SU-DHL-6 (cell line): ENCODE data around the gene ATP13A3.

ENCODE experiments used
- H2AFZ ChIP-seq: fragments of 200-600 bp; sonication (generic); 2 replicates; pipeline ENCODE4 v1.6.1; 2014; ENCODE audit warnings: low read depth, mild to moderate bottlenecking, moderate library complexity, mixed read lengths, antibody characterized with exemption, low read length; ENCODE audit not compliant: severe bottlenecking
- H3F3A ChIP-seq: fragments of 200-600 bp; shearing (Covaris generic); 2 replicates; pipeline ENCODE4 v1.6.0; 2016; ENCODE audit warnings: antibody characterized with exemption, mild to moderate bottlenecking; ENCODE audit not compliant: insufficient read depth
- H3K27ac ChIP-seq: fragments of 200-600 bp; sonication (generic); 2 replicates; pipeline ENCODE4 v1.5.1; 2016; ENCODE audit warnings: low read depth, mild to moderate bottlenecking, low read length, moderate library complexity, mixed read lengths
- H3K27me3 ChIP-seq: fragments of 200-600 bp; sonication (generic), shearing (Covaris generic); 2 replicates; pipeline ENCODE4 v1.6.0; 2014; ENCODE audit warnings: mild to moderate bottlenecking, low read length
- H3K36me3 ChIP-seq: fragments of 200-600 bp; sonication (generic); 2 replicates; pipeline ENCODE4 v1.6.1; 2014; ENCODE audit warnings: mild to moderate bottlenecking, low read length, mixed read lengths
- H3K4me2 ChIP-seq: fragments of 300-600, 200-600 bp; shearing (Covaris generic), sonication (generic); 2 replicates; pipeline ENCODE4 v1.6.0; 2014; ENCODE audit warnings: low read length, low read depth, mild to moderate bottlenecking; ENCODE audit not compliant: poor library complexity, severe bottlenecking
- H3K4me3 ChIP-seq: fragments of 200-600 bp; sonication (generic); 2 replicates; pipeline ENCODE4 v1.5.1; 2014; ENCODE audit warnings: antibody characterized with exemption, low read length, mild to moderate bottlenecking, mixed read lengths; ENCODE audit not compliant: insufficient read depth, poor library complexity, severe bottlenecking
- H3K79me2 ChIP-seq: fragments of 200-600 bp; sonication (generic); 2 replicates; pipeline ENCODE4 v1.6.1; 2014; ENCODE audit warnings: mild to moderate bottlenecking, low read length, moderate library complexity; ENCODE audit not compliant: insufficient read depth
- H3K9ac ChIP-seq: fragments of 200-600 bp; sonication (generic); 2 replicates; pipeline ENCODE4 v1.7.0; 2014; ENCODE audit warnings: mild to moderate bottlenecking, low read length
- H3K9me2 ChIP-seq: fragments of 200-600 bp; sonication (generic); replicated peaks from 2 replicates; pipeline ENCODE4 v1.6.1; 2014; ENCODE audit warnings: low read length; ENCODE audit not compliant: insufficient read depth
- H3K9me3 ChIP-seq: fragments of 200-600 bp; sonication (generic); 2 replicates; pipeline ENCODE4 v1.6.1; 2014; ENCODE audit warnings: low read length, mixed read lengths; ENCODE audit not compliant: insufficient read depth
- H4K20me1 ChIP-seq: fragments of 200-600 bp; sonication (generic); 2 replicates; pipeline ENCODE4 v1.6.1; 2014; ENCODE audit warnings: low read depth, mild to moderate bottlenecking, antibody characterized with exemption, low read length, moderate library complexity, mixed read lengths
- CTCF ChIP-seq: fragments of 200-600 bp; sonication (generic); IDR thresholded peaks from one replicate; pipeline ENCODE4 v1.5.1; 2017; ENCODE audit warnings: antibody characterized with exemption, mild to moderate bottlenecking, low read length, moderate library complexity; ENCODE audit not compliant: insufficient read depth, poor library complexity, severe bottlenecking
- EZH2phosphoT487 ChIP-seq: fragments of 200-600 bp; sonication (generic), shearing (Covaris generic); conservative IDR thresholded peaks from 2 replicates; pipeline ENCODE4 v1.6.1; 2018; ENCODE audit warnings: mild to moderate bottlenecking, antibody characterized with exemption, low read length, moderate library complexity, mixed read lengths

Gene ATP13A3

GRCh38 chr3:194492001-194492400 is 5.2 kb upstream of the ATP13A3 start:
- TF ChIP-seq EZH2phosphoT487 (no peak), CTCF (no peak)
- no peaks in the 10 kb centered on the region for H3K27me3 ChIP-seq
- H3K9me3 ChIP-seq = no peaks in the 10 kb centered on the region
- H3K9me2 ChIP-seq = no peaks in the 10 kb centered on the region
- H3K4me3 ChIP-seq = no peak overlapping the region
- no peak overlapping the region for H2AFZ ChIP-seq
- H3K79me2 ChIP-seq = no peaks in the 10 kb centered on the region
- no peaks in the 10 kb centered on the region for H4K20me1 ChIP-seq
- no peaks in the 10 kb centered on the region for H3F3A ChIP-seq
- H3K9ac ChIP-seq = no peak overlapping the region
- no peak overlapping the region for H3K27ac ChIP-seq
- no peaks in the 10 kb centered on the region for H3K36me3 ChIP-seq
- no peak overlapping the region for H3K4me2 ChIP-seq

- peaks cover 13% of the 10 kb centered on the region for H3K79me2 ChIP-seq
- H3K36me3 ChIP-seq = no peaks in the 10 kb centered on the region
- H3K4me2 ChIP-seq = no peak overlapping the region
- no peak overlapping the region for H3K27ac ChIP-seq
- TF ChIP-seq EZH2phosphoT487 = no peak
- H3K27me3 ChIP-seq = no peaks in the 10 kb centered on the region
- no peaks in the 10 kb centered on the region for H3F3A ChIP-seq
- H3K9me2 ChIP-seq = no peaks in the 10 kb centered on the region
- no peaks in the 10 kb centered on the region for H3K9me3 ChIP-seq
- H3K9ac ChIP-seq = no peak overlapping the region
- peaks cover 3% of the 10 kb centered on the region; the same call in 1 of the 2 replicates for H4K20me1 ChIP-seq
- H2AFZ ChIP-seq = no peak overlapping the region
- H3K4me3 ChIP-seq = no peak overlapping the region
These were observed 3.2 kb upstream of the ATP13A3 start for GRCh38 chr3:194489736-194490612.

- Histone ChIP-seq H3K4me2 (no peak overlapping the region), H3K79me2 (peaks cover 31% of the 10 kb centered on the region), H3F3A (no peaks in the 10 kb centered on the region), H3K9me2 (no peaks in the 10 kb centered on the region), H3K27me3 (no peaks in the 10 kb centered on the region), H2AFZ (no peak overlapping the region), H3K9me3 (no peaks in the 10 kb centered on the region), H3K36me3 (no peaks in the 10 kb centered on the region), H3K27ac (no peak overlapping the region), H3K9ac (no peak overlapping the region), H3K4me3 (no peak overlapping the region), H4K20me1 (peaks cover 4% of the 10 kb centered on the region; the same call in 1 of the 2 replicates)
- TF ChIP-seq EZH2phosphoT487 (no peak), CTCF (no peak)
These were observed 1.4 kb upstream of the ATP13A3 start for GRCh38 chr3:194488055-194488742.
